Common myeloid progenitor, CD34-positive (primary cell): ENCODE measurements around the gene SPACA1.

ENCODE experiments used
- CTCF ChIA-PET: fragments of 350-600 bp; sonication (Branson Sonifier 250); formaldehyde crosslinking; loops from one replicate; lab custom pipeline; 2021; ENCODE audit warnings: antibody characterized with exemption; lab: Charles Lee
- POLR2A ChIA-PET: fragments of 350-600 bp; sonication (Branson Sonifier 250); formaldehyde crosslinking; loops from one replicate; lab custom pipeline; 2021; ENCODE audit warnings: antibody characterized with exemption; lab: Charles Lee
- DNase-seq, 3 donors: peaks; one replicate each; pipeline versions ENCODE4 v3.0.0 to v3.0.0-alpha.2; 2013
- H3K27ac ChIP-seq, 2 experiments: 1 replicate in 1 of 2; 2 replicates in 1 of 2; pipeline ENCODE4 v1.7.0; 2013; ENCODE audit warnings: inconsistent platforms in 2 of 2, low read length in 2 of 2, mild to moderate bottlenecking in 2 of 2, low read depth in 1 of 2, moderate library complexity in 1 of 2; ENCODE audit not compliant: severe bottlenecking in 2 of 2, insufficient read depth in 1 of 2, poor library complexity in 1 of 2
- H3K27me3 ChIP-seq, 5 experiments: replicated peaks in 2 of 5; 1 replicate in 3 of 5; 2 replicates in 2 of 5; pipeline versions ENCODE4 v1.6.1 to v1.7.0; 2013; ENCODE audit warnings: low read length in 4 of 5, mild to moderate bottlenecking in 2 of 5, moderate library complexity in 2 of 5, inconsistent platforms in 1 of 5; ENCODE audit not compliant: insufficient read depth in 5 of 5, control insufficient read depth in 4 of 5
- H3K36me3 ChIP-seq, 4 experiments: 1 replicate in 2 of 4; 2 replicates in 2 of 4; pipeline versions ENCODE4 v1.6.1 to v1.7.0; 2013; ENCODE audit warnings: low read length in 3 of 4, control low read depth in 1 of 4, mild to moderate bottlenecking in 1 of 4; ENCODE audit not compliant: control insufficient read depth in 4 of 4, insufficient read depth in 4 of 4
- H3K4me1 ChIP-seq, 4 experiments: 1 replicate in 3 of 4; 2 replicates in 1 of 4; pipeline versions ENCODE4 v1.6.1 to v1.7.1; 2013; ENCODE audit warnings: low read length in 3 of 4, mild to moderate bottlenecking in 3 of 4, control low read depth in 1 of 4, inconsistent platforms in 1 of 4, moderate library complexity in 1 of 4; ENCODE audit not compliant: control insufficient read depth in 4 of 4, insufficient read depth in 4 of 4; ENCODE audit errors: control extremely low read depth in 1 of 4
- H3K4me3 ChIP-seq, 7 experiments: 1 replicate in 4 of 7; 2 replicates in 3 of 7; pipeline versions ENCODE4 v1.5.1 to v1.7.0; 2013; ENCODE audit warnings: mild to moderate bottlenecking in 7 of 7, low read length in 6 of 7, moderate library complexity in 6 of 7, inconsistent platforms in 2 of 7, low read depth in 2 of 7, control low read depth in 1 of 7; ENCODE audit not compliant: insufficient read depth in 4 of 7, control insufficient read depth in 1 of 7; ENCODE audit errors: extremely low read depth in 1 of 7
- H3K9me3 ChIP-seq, 5 experiments: 1 replicate in 4 of 5; 2 replicates in 1 of 5; pipeline versions ENCODE4 v1.6.1 to v1.7.1; 2013; ENCODE audit warnings: low read length in 4 of 5, mild to moderate bottlenecking in 2 of 5, inconsistent platforms in 1 of 5, low read depth in 1 of 5, moderate library complexity in 1 of 5; ENCODE audit not compliant: control insufficient read depth in 4 of 5, insufficient read depth in 2 of 5; ENCODE audit errors: control extremely low read depth in 1 of 5
- WGBS: methylation state at CpG from one replicate; pipeline ENCODE4 v1.1.5; 2013; ENCODE audit not compliant: insufficient coverage; 5-methylcytosine and 5-hydroxymethylcytosine counted together

SPACA1 gene

DNA sequence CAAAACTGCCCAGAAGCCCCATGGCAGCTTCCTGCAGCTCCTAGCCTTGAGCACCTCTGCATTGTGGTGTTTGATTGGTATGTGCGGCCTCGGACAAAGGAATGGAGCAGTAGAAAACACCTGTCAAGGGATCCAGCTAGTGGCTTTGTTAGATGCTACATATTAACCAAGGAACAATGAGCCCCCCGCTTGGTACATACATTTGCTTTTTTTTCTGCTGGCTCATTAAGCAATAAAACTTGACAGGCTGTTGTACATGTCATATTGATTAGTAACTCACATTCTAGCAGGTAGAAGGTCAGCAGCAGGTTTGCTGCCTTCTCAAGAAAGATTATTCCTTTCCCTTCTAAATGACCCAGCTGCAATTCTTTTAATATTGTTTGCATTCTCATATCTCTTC lies 937 bp downstream of the SPACA1 start:
- no peak for DNase-seq
- H3K27ac ChIP-seq, result no peak overlapping the region
- H3K4me1 ChIP-seq, result no peaks in the 10 kb centered on the region
- H3K27me3 ChIP-seq, result peaks cover 0 to 15% (median 3%) of the 10 kb centered on the region in 5 experiments
- H3K4me3 ChIP-seq, result no peak overlapping the region
- H3K9me3 ChIP-seq, result peaks cover 0 to 10% (median 6%) of the 10 kb centered on the region in 5 experiments
- no peaks in the 10 kb centered on the region for H3K36me3 ChIP-seq
- ChIA-PET CTCF (no interaction called here), POLR2A (no interaction called here)
- WGBS, result 100% methylated on average over 2 of the region's 3 CpGs

DNA sequence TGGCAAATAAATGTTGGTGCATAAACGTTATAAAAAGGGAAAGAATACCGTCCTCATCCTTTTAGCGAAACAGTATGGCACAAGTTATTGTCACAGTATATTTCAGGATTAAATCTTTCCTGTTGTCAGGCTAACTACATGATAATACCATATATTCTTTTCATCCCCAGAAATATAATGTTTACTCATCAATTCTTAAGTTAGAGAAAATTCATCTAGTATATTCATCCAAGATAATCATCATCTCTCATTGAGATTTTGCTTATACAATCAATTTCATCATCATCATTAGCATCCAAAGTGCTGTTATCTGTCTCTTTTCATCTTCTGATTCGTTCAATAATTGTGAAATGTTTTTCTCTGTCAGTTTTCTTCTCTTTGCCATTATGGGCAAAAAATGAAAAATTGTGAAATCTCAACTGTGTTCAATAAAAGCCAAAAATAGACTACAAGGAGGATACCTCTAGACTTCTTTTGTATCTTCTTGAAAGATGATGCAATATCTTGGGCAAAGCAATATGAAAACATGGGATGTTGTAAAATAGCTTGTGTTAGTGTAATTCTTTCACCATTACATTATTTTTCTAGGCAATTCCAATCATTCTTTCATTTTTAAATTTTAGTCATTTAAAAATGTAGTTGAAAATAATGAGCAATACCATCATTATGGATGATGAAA lies 2.6 kb downstream of the SPACA1 start:
- DNase-seq, result no peak
- H3K4me3 ChIP-seq, result no peak overlapping the region
- no peak overlapping the region for H3K27ac ChIP-seq
- peaks cover 0 to 15% (median 3%) of the 10 kb centered on the region in 5 experiments for H3K27me3 ChIP-seq
- WGBS, result 80% methylated on average over 1 of the region's 4 CpGs
- ChIA-PET POLR2A (no interaction called here), CTCF (no interaction called here)
- H3K4me1 ChIP-seq, result no peaks in the 10 kb centered on the region
- H3K36me3 ChIP-seq, result no peaks in the 10 kb centered on the region
- H3K9me3 ChIP-seq, result peaks cover 0 to 10% (median 6%) of the 10 kb centered on the region in 5 experiments

DNA sequence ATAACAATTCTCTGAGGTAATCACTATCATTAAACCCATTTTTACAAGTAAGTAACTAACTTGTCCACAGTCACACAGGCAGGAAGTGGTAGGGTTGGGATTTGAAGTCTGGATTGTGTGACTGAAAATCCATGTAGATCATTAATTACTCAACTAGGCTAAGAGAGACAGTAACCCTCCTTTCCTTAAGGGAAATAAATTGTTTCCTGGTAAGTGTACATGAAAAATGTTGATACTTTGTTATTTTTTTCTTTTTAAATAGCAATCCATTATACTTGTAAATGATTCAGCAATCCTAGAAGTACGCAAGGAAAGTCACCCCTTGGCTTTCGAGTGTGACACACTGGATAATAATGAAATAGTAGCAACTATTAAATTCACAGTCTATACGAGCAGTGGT lies 11.6 kb downstream of the SPACA1 start:
- DNase-seq, result no peak
- H3K36me3 ChIP-seq, result no peaks in the 10 kb centered on the region
- WGBS, result no CpG with 5 or more reads among the region's 3 CpGs
- H3K27ac ChIP-seq, result no peak overlapping the region
- no peaks in the 10 kb centered on the region for H3K9me3 ChIP-seq
- H3K27me3 ChIP-seq, result peaks cover 0 to 2% (median 0%) of the 10 kb centered on the region in 5 experiments
- no peaks in the 10 kb centered on the region for H3K4me1 ChIP-seq
- POLR2A ChIA-PET, result no interaction called here
- no peak overlapping the region for H3K4me3 ChIP-seq
- CTCF ChIA-PET, result no interaction called here

GRCh38 chr6:88062376-88062775 lies 14.7 kb downstream of the SPACA1 start:
- H3K27ac ChIP-seq, result no peak overlapping the region
- H3K4me1 ChIP-seq, result no peaks in the 10 kb centered on the region
- POLR2A ChIA-PET, result no interaction called here
- H3K9me3 ChIP-seq, result no peaks in the 10 kb centered on the region
- DNase-seq, result no peak
- no peak overlapping the region for H3K4me3 ChIP-seq
- peaks cover 0 to under 1% (median 0%) of the 10 kb centered on the region in 5 experiments for H3K27me3 ChIP-seq
- WGBS, result 100% methylated on average over 1 of the region's 1 CpG
- H3K36me3 ChIP-seq, result no peaks in the 10 kb centered on the region
- CTCF ChIA-PET, result no interaction called here

GRCh38 chr6:88072462-88072861 lies 24.8 kb downstream of the SPACA1 start:
- Histone ChIP-seq H3K27me3 (no peaks in the 10 kb centered on the region), H3K4me1 (no peaks in the 10 kb centered on the region), H3K36me3 (no peaks in the 10 kb centered on the region), H3K4me3 (no peak overlapping the region), H3K9me3 (peaks cover 0 to 4% (median 0%) of the 10 kb centered on the region in 5 experiments), H3K27ac (no peak overlapping the region)
- ChIA-PET CTCF (no interaction called here), POLR2A (no interaction called here)
- WGBS, result 100% methylated on average over 1 of the region's 1 CpG
- no peak for DNase-seq

GRCh38 chr6:88074791-88075190 lies 27.1 kb downstream of the SPACA1 start:
- no peak overlapping the region for H3K27ac ChIP-seq
- H3K4me1 ChIP-seq, result no peaks in the 10 kb centered on the region
- 80% methylated on average over 1 of the region's 1 CpG for whole genome bisulfite sequencing
- ChIA-PET CTCF (no interaction called here), POLR2A (no interaction called here)
- DNase-seq, result no peak
- no peaks in the 10 kb centered on the region for H3K36me3 ChIP-seq
- H3K27me3 ChIP-seq, result no peaks in the 10 kb centered on the region
- H3K9me3 ChIP-seq, result no peaks in the 10 kb centered on the region
- no peak overlapping the region for H3K4me3 ChIP-seq

DNA sequence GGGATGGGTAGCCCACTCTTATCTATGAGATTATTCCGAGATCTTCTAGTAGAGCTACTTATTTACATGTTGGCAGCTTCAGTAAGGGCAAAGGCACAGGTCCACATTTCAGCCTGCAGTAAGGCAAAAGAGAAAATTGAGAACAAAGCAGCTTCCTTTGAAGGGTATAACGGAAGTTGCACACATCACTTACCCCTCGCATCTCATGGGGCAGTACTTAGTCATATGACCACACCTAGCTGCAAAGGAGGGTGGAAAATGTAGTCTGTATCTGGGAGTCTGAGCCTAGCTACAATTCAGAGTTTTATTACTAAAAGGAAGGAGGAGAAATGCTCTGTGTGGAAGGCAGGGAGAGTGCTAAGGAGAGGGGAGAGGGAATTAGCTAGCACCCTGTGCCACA lies 29.7 kb downstream of the SPACA1 start:
- ChIA-PET CTCF (no interaction called here), POLR2A (no interaction called here)
- no peaks in the 10 kb centered on the region for H3K9me3 ChIP-seq
- whole genome bisulfite sequencing, result 88% methylated on average over 3 of the region's 3 CpGs
- no peaks in the 10 kb centered on the region for H3K27me3 ChIP-seq
- DNase-seq, result no peak
- no peak overlapping the region for H3K27ac ChIP-seq
- no peaks in the 10 kb centered on the region for H3K36me3 ChIP-seq
- H3K4me3 ChIP-seq, result no peak overlapping the region
- no peaks in the 10 kb centered on the region for H3K4me1 ChIP-seq
